ENCODE results near the gene SMG5. TPM values are rescaled to one million over a fixed set of nuclear protein-coding genes. Genes with fewer than 3 reads are reported as not detected.

Gene SMG5
- total RNA-seq, 3 donors from 2014 or later = 35.7 to 67.8 (median 54.7) TPM

DNA sequence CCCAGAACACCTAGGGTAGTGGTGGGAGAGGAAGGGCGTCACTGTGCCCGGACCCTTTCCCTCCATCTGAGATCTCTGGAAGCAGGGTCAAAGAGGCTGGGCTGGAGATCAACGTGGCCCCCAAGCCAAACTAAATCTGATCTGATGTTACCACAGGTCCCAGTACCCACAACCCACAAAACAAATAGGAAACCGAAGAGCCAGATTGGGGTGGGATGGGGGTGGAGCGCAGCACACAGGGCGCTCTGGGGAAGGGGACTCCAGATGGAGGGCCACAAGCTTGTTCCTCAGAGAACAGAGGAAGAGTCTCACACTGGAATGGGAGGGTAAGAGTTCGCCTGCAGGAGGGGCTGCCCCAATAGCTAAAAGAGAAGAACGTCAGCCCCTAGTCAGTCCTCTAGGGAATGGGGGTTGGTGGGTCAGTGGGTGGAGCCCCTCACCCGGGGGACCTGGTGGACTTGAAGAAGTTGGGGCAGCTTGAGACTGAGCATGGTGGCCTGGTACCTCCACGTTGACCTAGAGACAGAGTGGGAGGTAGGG lies 36.3 kb downstream of the SMG5 start:
- Histone ChIP-seq H3K4me1 (peaks cover 0 to 11% of the 10 kb centered on the region in 2 donors), H3K4me3 (peak overlapping the region in 1 of 3 donors; percentile 54), H3K27ac (no peak overlapping the region), H3K27me3 (no peaks in the 10 kb centered on the region), H3K9me3 (no peaks in the 10 kb centered on the region), H3K36me3 (peaks cover 4% of the 10 kb centered on the region)
- TF ChIP-seq POLR2A (IDR thresholded peaks at IDR 0.05) = no peak
- TF ChIP-seq POLR2AphosphoS5 (IDR thresholded peaks at IDR 0.05) = no peak
- TF ChIP-seq, protein P1, sequence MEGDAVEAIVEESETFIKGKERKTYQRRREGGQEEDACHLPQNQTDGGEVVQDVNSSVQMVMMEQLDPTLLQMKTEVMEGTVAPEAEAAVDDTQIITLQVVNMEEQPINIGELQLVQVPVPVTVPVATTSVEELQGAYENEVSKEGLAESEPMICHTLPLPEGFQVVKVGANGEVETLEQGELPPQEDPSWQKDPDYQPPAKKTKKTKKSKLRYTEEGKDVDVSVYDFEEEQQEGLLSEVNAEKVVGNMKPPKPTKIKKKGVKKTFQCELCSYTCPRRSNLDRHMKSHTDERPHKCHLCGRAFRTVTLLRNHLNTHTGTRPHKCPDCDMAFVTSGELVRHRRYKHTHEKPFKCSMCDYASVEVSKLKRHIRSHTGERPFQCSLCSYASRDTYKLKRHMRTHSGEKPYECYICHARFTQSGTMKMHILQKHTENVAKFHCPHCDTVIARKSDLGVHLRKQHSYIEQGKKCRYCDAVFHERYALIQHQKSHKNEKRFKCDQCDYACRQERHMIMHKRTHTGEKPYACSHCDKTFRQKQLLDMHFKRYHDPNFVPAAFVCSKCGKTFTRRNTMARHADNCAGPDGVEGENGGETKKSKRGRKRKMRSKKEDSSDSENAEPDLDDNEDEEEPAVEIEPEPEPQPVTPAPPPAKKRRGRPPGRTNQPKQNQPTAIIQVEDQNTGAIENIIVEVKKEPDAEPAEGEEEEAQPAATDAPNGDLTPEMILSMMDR (IDR thresholded peaks at IDR 0.05) = no peak
- no peak for DNase-seq (ENCODE audit: low spot score in 2 of 2)
- intact Hi-C loops (cut with DNase I; ENCODE audit: low total_unique reads) = no loop called here

DNA sequence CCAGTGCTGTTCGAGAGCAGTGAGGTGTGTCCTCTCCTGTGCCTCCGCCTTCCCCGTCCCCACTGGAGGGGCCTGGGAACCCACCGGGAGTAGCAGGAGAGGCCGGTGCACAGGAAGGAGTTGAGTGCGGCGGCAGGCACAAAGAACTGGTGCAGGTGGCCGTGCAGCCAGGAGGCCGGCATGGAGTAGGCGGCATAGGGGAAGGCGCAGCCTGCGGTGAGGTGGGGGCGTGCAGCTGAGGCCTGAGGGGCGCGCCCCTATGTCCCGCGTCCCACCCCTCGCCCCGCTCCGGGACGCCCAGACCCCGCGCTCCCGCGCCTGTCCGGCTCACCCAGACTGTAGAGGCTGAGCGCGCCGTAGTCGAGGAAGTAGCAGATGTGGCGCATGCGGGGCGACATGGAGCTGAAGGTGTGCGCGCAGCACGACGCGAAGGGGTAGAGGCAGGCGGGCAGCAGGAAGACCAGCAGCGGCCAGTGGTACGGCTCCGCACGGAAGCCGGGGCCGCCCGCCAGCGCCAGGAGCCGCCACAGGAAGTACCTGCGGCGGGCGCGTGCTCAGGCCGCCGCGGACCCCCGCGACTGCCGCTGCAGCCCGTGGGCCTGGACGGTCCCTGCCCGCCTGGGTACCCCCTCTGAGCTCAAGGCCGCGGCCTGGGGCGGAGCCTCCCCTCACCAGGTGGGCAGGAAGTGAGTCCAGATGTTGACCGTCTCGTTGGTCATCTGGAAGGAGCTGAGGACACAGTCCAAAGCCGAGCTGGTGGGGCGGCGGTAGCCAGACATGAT lies 37.0 kb downstream of the SMG5 start:
- Histone ChIP-seq H3K27ac (no peak overlapping the region), H3K27me3 (no peaks in the 10 kb centered on the region), H3K4me1 (peaks cover 0 to 11% of the 10 kb centered on the region in 2 donors), H3K4me3 (peak overlapping the region; percentile 10 to 54 (median 39)), H3K9me3 (no peaks in the 10 kb centered on the region), H3K36me3 (no peaks in the 10 kb centered on the region)
- TF ChIP-seq POLR2AphosphoS5 (IDR thresholded peaks at IDR 0.05) = peak in 1 of 3 donors; percentile 9
- TF ChIP-seq, protein P1 (IDR thresholded peaks at IDR 0.05) = no peak
- DNase-seq (ENCODE audit: low spot score in 2 of 2) = no peak
- intact Hi-C loops (cut with DNase I; ENCODE audit: low total_unique reads) = no loop called here

DNA sequence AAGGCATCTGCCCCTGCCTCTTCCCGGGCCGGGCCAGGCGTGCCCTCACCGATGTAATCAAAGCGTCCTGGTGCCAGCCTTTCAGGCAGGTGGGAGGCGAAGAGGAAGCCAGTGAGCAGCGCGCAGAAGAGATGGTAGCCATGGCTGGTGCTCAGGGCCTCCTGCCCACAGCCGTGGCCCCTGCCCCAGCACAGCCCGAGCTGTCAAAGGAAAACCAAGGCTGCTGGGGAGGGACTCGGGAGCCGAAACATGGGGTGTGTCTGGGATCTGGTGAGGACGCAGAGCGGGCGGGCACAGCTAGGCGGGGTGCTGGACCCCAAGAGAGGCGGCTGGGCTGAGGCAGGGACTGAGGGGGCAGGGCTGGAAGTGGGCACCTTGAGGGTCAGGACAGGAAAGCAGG lies 37.9 kb downstream of the SMG5 start:
- H3K4me1 ChIP-seq = peaks cover 0 to 11% of the 10 kb centered on the region in 2 donors
- H3K9me3 ChIP-seq = no peaks in the 10 kb centered on the region
- DNase-seq (ENCODE audit: low spot score in 2 of 2) = no peak
- intact Hi-C loops (cut with DNase I; ENCODE audit: low total_unique reads) = no loop called here
- no peaks in the 10 kb centered on the region for H3K36me3 ChIP-seq
- no peak overlapping the region for H3K4me3 ChIP-seq
- no peaks in the 10 kb centered on the region for H3K27me3 ChIP-seq
- H3K27ac ChIP-seq = no peak overlapping the region
- TF ChIP-seq POLR2AphosphoS5 (IDR thresholded peaks at IDR 0.05) (no peak), POLR2A (IDR thresholded peaks at IDR 0.05) (no peak)
- TF ChIP-seq, protein P1 (IDR thresholded peaks at IDR 0.05) = no peak

DNA sequence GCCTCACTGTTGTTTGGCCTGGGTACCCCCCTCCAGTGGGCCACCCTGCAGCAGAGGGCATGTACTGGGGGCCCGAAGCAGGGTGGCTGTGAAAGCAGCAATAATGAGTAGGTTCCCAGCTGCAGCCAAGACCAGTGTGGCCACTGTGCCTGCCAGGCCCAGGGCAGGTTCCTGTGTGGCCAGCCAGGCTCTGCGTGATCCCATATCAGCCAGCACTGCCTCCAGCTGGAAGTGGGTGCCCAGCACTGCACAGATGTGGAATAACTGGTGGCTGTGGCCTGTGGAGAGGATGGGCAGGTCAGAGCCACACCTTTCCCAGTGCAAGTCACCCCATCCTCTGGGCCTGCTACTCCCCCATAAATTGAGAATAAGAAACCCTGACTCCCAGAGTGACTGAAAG lies 38.5 kb downstream of the SMG5 start:
- no peak overlapping the region for H3K4me3 ChIP-seq
- no peak overlapping the region for H3K27ac ChIP-seq
- no peaks in the 10 kb centered on the region for H3K36me3 ChIP-seq
- intact Hi-C loops (cut with DNase I; ENCODE audit: low total_unique reads) = no loop called here
- peaks cover 0 to 11% of the 10 kb centered on the region in 2 donors for H3K4me1 ChIP-seq
- no peaks in the 10 kb centered on the region for H3K9me3 ChIP-seq
- no peaks in the 10 kb centered on the region for H3K27me3 ChIP-seq
- no peak for TF ChIP-seq POLR2A (IDR thresholded peaks at IDR 0.05)
- TF ChIP-seq POLR2AphosphoS5 (IDR thresholded peaks at IDR 0.05) = no peak
- TF ChIP-seq, protein P1 (IDR thresholded peaks at IDR 0.05) = no peak
- no peak for DNase-seq (ENCODE audit: low spot score in 2 of 2)

DNA sequence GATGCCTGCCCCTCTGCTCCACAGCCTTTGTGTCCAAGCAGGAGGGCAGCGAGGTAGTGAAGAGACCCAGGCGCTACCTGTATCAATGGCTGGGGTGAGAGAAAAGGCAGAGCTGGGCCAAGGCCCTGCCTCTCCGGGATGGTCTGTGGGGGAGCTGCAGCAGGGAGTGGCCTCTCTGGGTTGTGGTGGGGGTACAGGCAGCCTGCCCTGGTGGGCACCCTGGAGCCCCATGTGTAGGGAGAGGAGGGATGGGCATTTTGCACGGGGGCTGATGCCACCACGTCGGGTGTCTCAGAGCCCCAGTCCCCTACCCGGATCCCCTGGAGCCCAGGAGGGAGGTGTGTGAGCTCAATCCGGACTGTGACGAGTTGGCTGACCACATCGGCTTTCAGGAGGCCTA lies 39.9 kb downstream of the SMG5 start:
- no peak for TF ChIP-seq POLR2AphosphoS5 (IDR thresholded peaks at IDR 0.05)
- no peak for TF ChIP-seq POLR2A (IDR thresholded peaks at IDR 0.05)
- TF ChIP-seq, protein P1 (IDR thresholded peaks at IDR 0.05) = no peak
- intact Hi-C loops (cut with DNase I; ENCODE audit: low total_unique reads) = no loop called here
- H3K36me3 ChIP-seq = no peaks in the 10 kb centered on the region

More for the DNA sequence above, 39.9 kb downstream of the SMG5 start:
- Histone ChIP-seq H3K4me3 (no peak overlapping the region), H3K4me1 (peaks cover 0 to 7% of the 10 kb centered on the region in 2 donors), H3K27ac (no peak overlapping the region), H3K27me3 (no peaks in the 10 kb centered on the region), H3K9me3 (no peaks in the 10 kb centered on the region)
- no peak for DNase-seq (ENCODE audit: low spot score in 2 of 2)

Data from breast epithelium (tissue), 4 donors.